Measurements from ENCODE around the gene SCCPDH. TPM values are rescaled to one million over a fixed set of nuclear protein-coding genes. Genes with fewer than 3 reads are reported as not detected.

Gene SCCPDH
- total RNA-seq, 4 donors from 2014 or later: 46.2 to 80.7 (median 53.5) TPM

GRCh38 chr1:246784621-246785493, 60.6 kb downstream of the SCCPDH start:
- TF ChIP-seq CTCF (IDR thresholded peaks at IDR 0.05; ENCODE audit: low read depth): no peak

GRCh38 chr1:246785494-246786111, 61.4 kb downstream of the SCCPDH start:
- no peak for TF ChIP-seq CTCF (IDR thresholded peaks at IDR 0.05; ENCODE audit: low read depth)

GRCh38 chr1:246786606-246787238, 62.5 kb downstream of the SCCPDH start:
- TF ChIP-seq CTCF (IDR thresholded peaks at IDR 0.05; ENCODE audit: low read depth): no peak

GRCh38 chr1:246787781-246788513, 63.7 kb downstream of the SCCPDH start:
- no peak for TF ChIP-seq CTCF (IDR thresholded peaks at IDR 0.05; ENCODE audit: low read depth)

GRCh38 chr1:246788895-246789338, 64.7 kb downstream of the SCCPDH start:
- TF ChIP-seq CTCF (IDR thresholded peaks at IDR 0.05; ENCODE audit: low read depth): no peak

- no peak for TF ChIP-seq CTCF (IDR thresholded peaks at IDR 0.05; ENCODE audit: low read depth)
Observed at GRCh38 chr1:246789454-246790339, 65.5 kb downstream of the SCCPDH start.

Data from subcutaneous adipose tissue (tissue), 4 donors.